Measurements from ENCODE around the gene HSPB3.

GRCh38 chr5:54492178-54492577 is 36.7 kb downstream of the HSPB3 start:
- no peak for TF ChIP-seq EZH2 (IDR thresholded peaks at IDR 0.05; ENCODE audit: borderline replicate concordance, low read length)
- TF ChIP-seq, protein P1, sequence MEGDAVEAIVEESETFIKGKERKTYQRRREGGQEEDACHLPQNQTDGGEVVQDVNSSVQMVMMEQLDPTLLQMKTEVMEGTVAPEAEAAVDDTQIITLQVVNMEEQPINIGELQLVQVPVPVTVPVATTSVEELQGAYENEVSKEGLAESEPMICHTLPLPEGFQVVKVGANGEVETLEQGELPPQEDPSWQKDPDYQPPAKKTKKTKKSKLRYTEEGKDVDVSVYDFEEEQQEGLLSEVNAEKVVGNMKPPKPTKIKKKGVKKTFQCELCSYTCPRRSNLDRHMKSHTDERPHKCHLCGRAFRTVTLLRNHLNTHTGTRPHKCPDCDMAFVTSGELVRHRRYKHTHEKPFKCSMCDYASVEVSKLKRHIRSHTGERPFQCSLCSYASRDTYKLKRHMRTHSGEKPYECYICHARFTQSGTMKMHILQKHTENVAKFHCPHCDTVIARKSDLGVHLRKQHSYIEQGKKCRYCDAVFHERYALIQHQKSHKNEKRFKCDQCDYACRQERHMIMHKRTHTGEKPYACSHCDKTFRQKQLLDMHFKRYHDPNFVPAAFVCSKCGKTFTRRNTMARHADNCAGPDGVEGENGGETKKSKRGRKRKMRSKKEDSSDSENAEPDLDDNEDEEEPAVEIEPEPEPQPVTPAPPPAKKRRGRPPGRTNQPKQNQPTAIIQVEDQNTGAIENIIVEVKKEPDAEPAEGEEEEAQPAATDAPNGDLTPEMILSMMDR (IDR thresholded peaks at IDR 0.05; ENCODE audit: low read length), result no peak
